Activated CD8-positive, alpha-beta memory T cell treated with anti-CD3 and anti-CD28 coated beads for 4 hours (primary cell): ENCODE measurements around the gene THAP11.

Experiments used
- DNase-seq, 2 donors: peaks; one replicate each; pipeline ENCODE4 v3.0.0-alpha.2; 2020; ENCODE audit warnings: low read depth in 2 of 2

THAP11 gene

GRCh38 chr16:67883146-67883871, 41.2 kb downstream of the THAP11 start:
- DNase-seq, result no peak

GRCh38 chr16:67883872-67884261, 41.7 kb downstream of the THAP11 start:
- DNase-seq, result peak; percentile 48 to 56

GRCh38 chr16:67884684-67885083, 42.6 kb downstream of the THAP11 start, which contains the start of gene NRN1L:
Gene NRN1L (plus strand): TSS chr16:67884885. CDS start chr16:67884904, 19 bp downstream.
- no peak for DNase-seq

DNA sequence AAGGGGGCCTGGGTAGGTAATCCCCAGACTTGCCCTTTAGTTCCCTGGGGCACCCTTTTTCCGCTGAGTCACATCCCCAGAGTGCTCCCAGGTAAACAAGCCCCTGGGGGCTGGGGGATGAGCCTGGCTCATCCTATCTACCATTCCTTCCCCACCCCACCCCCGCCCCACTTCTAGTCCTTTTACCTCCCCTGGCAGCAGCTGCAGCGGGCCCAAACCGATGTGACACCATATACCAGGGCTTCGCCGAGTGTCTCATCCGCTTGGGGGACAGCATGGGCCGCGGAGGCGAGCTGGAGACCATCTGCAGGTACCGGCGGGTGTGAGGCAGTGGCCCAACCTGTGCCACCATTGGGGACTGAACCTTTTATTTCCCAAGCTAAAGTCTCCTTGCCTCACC, 43.4 kb downstream of the THAP11 start:
- DNase-seq, result no peak

GRCh38 chr16:67885976-67886375, 43.9 kb downstream of the THAP11 start:
- DNase-seq, result no peak

DNA sequence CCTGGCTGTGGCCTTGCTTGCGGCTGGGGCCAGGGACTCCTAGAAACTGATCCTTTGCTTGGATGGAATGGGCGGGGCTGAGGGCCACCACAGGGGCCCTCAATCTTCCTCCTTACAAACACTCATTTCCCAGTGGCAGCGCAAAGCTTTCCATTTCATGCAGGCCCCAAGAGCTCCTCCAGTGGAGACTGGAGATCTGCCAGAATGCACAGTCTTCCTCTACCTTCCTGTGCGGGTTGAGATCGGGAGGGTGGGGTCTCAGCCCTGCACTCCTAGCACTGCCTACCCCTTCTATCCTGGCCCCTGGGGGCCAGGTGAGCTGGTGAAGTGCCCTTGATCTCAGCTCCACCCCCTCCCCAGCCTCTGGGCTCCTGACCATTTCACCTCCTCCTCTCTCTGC, 44.3 kb downstream of the THAP11 start:
- DNase-seq, result no peak

GRCh38 chr16:67888331-67888730, 46.2 kb downstream of the THAP11 start:
- no peak for DNase-seq

- DNase-seq, result no peak
Measured at GRCh38 chr16:67892375-67892774, 50.3 kb downstream of the THAP11 start.

- peak; percentile 86 to 88 for DNase-seq
Measured at GRCh38 chr16:67892899-67893742, 51.0 kb downstream of the THAP11 start, which contains the start of gene PSKH1. Gene PSKH1 (plus strand): TSS chr16:67893254. CDS start chr16:67908750, 15,496 bp downstream.
